PC-9 (cell line): ENCODE data around the gene ANKZF1. TPM values are rescaled to one million over a fixed set of nuclear protein-coding genes. Genes with fewer than 3 reads are reported as not detected.

Source experiments
- BruUV-seq: library from RNA; stranded (reverse); fragments of 400-500 nt; replicated peaks from 2 replicates; lab custom pipeline; 2021; lab: Mats Ljungman, UMichigan
- CTCF ChIA-PET: fragments of 300-600 bp; sonication (Branson Sonifier 250); formaldehyde crosslinking; loops from one replicate; lab custom pipeline; 2022; ENCODE audit warnings: antibody characterized with exemption; lab: Charles Lee
- POLR2A ChIA-PET: fragments of 300-600 bp; sonication (Branson Sonifier 250); formaldehyde crosslinking; loops from one replicate; lab custom pipeline; 2022; ENCODE audit warnings: antibody characterized with exemption; ENCODE audit not compliant: unreplicated experiment; lab: Charles Lee
- DNase-seq, 2 experiments: peaks; one replicate each; pipeline versions ENCODE4 v3.0.0 to v3.0.0-alpha.2; 2015 to 2022; ENCODE audit warnings: mixed read lengths in 1 of 2
- H2AFZ ChIP-seq: fragments of 200-600 bp; sonication (generic); 2 replicates; pipeline ENCODE4 v1.8.1; 2017; ENCODE audit warnings: antibody characterized with exemption
- H3F3A ChIP-seq: fragments of 200-600 bp; sonication (generic); 2 replicates; pipeline ENCODE4 v1.8.1; 2017; ENCODE audit warnings: antibody characterized with exemption, mild to moderate bottlenecking, low read depth; ENCODE audit not compliant: insufficient read depth
- H3K27ac ChIP-seq: fragments of 200-600 bp; sonication (generic); 2 replicates; pipeline ENCODE4 v1.6.1; 2016; ENCODE audit warnings: mixed run types
- H3K27me3 ChIP-seq: fragments of 200-600 bp; sonication (generic); 2 replicates; pipeline ENCODE4 v1.6.1; 2016; ENCODE audit warnings: low read depth, mixed run types; ENCODE audit not compliant: insufficient read depth
- H3K36me3 ChIP-seq: fragments of 200-600 bp; sonication (generic); 2 replicates; pipeline ENCODE4 v1.6.1; 2016; ENCODE audit warnings: low read depth, mixed run types
- H3K4me1 ChIP-seq: fragments of 200-600 bp; sonication (generic); replicated peaks from 2 replicates; pipeline ENCODE4 v1.6.1; 2016; ENCODE audit warnings: mixed run types; ENCODE audit not compliant: insufficient read depth
- H3K4me2 ChIP-seq: fragments of 200-600 bp; sonication (generic); 2 replicates; pipeline ENCODE4 v1.6.1; 2017; ENCODE audit warnings: mixed run types
- H3K4me3 ChIP-seq: fragments of 200-600 bp; sonication (generic); 2 replicates; pipeline ENCODE4 v1.6.1; 2016; ENCODE audit warnings: mixed run types
- H3K79me2 ChIP-seq: fragments of 200-600 bp; sonication (generic); 2 replicates; pipeline ENCODE4 v1.6.1; 2017; ENCODE audit warnings: low read depth, mixed run types
- H3K9me2 ChIP-seq: fragments of 200-600 bp; sonication (generic); 2 replicates; pipeline ENCODE4 v1.8.1; 2017; ENCODE audit warnings: mild to moderate bottlenecking; ENCODE audit not compliant: insufficient read depth
- H3K9me3 ChIP-seq: fragments of 200-600 bp; sonication (generic); 2 replicates; pipeline ENCODE4 v1.8.1; 2016; ENCODE audit warnings: low read depth; ENCODE audit not compliant: insufficient read depth
- H4K20me1 ChIP-seq: fragments of 200-600 bp; sonication (generic); 2 replicates; pipeline ENCODE4 v1.8.1; 2017; ENCODE audit not compliant: insufficient read depth
- EZH2 ChIP-seq: fragments of 200-600 bp; sonication (generic); IDR thresholded peaks from 2 replicates; pipeline ENCODE4 v1.8.0; 2017; ENCODE audit warnings: antibody characterized with exemption, low read depth
- intact Hi-C: fragments of 100-400 bp; cut with micrococcal nuclease; formaldehyde crosslinking; loops from one replicate; pipeline ENCODE4 v1.10.0; 2022; ENCODE audit not compliant: unreplicated experiment
- total RNA-seq: library from RNA; stranded (reverse); gene quantifications from 2 replicates; pipeline ENCODE4 v1.2.3, GENCODE V29; 2021
- TF ChIP-seq, protein P1 (sequence below): fragments of 200-600 bp; sonication (generic); conservative IDR thresholded peaks from 2 replicates; pipeline ENCODE4 v1.6.1; 2017; ENCODE audit warnings: mixed run types, antibody characterized with exemption, mild to moderate bottlenecking, moderate library complexity

Gene ANKZF1
- total RNA-seq, 1 experiment from 2014 or later = 62.2 TPM

- Histone ChIP-seq H3K27ac (no peak overlapping the region), H2AFZ (no peak overlapping the region), H3K27me3 (no peaks in the 10 kb centered on the region), H3K4me1 (peaks cover 12% of the 10 kb centered on the region), H3K4me3 (no peak overlapping the region), H3K9me3 (no peaks in the 10 kb centered on the region), H4K20me1 (no peaks in the 10 kb centered on the region), H3K4me2 (no peak overlapping the region), H3K9me2 (no peaks in the 10 kb centered on the region), H3K36me3 (no peaks in the 10 kb centered on the region), H3K79me2 (no peaks in the 10 kb centered on the region), H3F3A (peaks cover 4% of the 10 kb centered on the region; the same call in 1 of the 2 replicates)
- CTCF ChIA-PET = interaction anchor here (1.0 kb wide), 1 partner anchor 101 kb away, joined by 3 read pairs; no protein-coding TSS in a partner anchor
- no peak for DNase-seq
- BruUV-seq = no TSS peak
- POLR2A ChIA-PET = interaction anchor here (0.6 kb wide), 2 partner anchors 41 to 994 kb away, joined by 4 read pairs; no protein-coding TSS in a partner anchor
- intact Hi-C loops = loop anchor here (2.0 kb wide), 1 partner anchor 57 kb away; the partner anchor contains the start of genes ANKZF1 and ATG9A
- TF ChIP-seq, protein P1, sequence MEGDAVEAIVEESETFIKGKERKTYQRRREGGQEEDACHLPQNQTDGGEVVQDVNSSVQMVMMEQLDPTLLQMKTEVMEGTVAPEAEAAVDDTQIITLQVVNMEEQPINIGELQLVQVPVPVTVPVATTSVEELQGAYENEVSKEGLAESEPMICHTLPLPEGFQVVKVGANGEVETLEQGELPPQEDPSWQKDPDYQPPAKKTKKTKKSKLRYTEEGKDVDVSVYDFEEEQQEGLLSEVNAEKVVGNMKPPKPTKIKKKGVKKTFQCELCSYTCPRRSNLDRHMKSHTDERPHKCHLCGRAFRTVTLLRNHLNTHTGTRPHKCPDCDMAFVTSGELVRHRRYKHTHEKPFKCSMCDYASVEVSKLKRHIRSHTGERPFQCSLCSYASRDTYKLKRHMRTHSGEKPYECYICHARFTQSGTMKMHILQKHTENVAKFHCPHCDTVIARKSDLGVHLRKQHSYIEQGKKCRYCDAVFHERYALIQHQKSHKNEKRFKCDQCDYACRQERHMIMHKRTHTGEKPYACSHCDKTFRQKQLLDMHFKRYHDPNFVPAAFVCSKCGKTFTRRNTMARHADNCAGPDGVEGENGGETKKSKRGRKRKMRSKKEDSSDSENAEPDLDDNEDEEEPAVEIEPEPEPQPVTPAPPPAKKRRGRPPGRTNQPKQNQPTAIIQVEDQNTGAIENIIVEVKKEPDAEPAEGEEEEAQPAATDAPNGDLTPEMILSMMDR = no peak
- TF ChIP-seq EZH2 = no peak
Measured at GRCh38 chr2:219285894-219286425, 56.4 kb downstream of the ANKZF1 start.

Other genes starting within 250 kb of the ANKZF1 start
- not detected in 2 replicates for gene FEV, start 244.6 kb upstream of the ANKZF1 start, total RNA-seq
- gene CRYBA2, start 236.4 kb upstream of the ANKZF1 start, total RNA-seq = not detected in 2 replicates
- gene CFAP65, start 188.3 kb upstream of the ANKZF1 start, total RNA-seq = not detected in 2 replicates
- gene IHH, start 168.9 kb upstream of the ANKZF1 start, total RNA-seq = not detected in 2 replicates
- gene NHEJ1, start 69.0 kb upstream of the ANKZF1 start, total RNA-seq = 9.8 and 11.2 TPM in 2 replicates
- gene SLC23A3, start 59.8 kb upstream of the ANKZF1 start, total RNA-seq = 7.1 and 7.9 TPM in 2 replicates
- gene CNPPD1, start 52.9 kb upstream of the ANKZF1 start, total RNA-seq = 36.5 and 37.1 TPM in 2 replicates
- gene RETREG2, start 51.5 kb upstream of the ANKZF1 start, total RNA-seq = 77.0 and 84.4 TPM in 2 replicates
- 24.6 and 39.4 TPM in 2 replicates for gene ZFAND2B, start 23.0 kb upstream of the ANKZF1 start, total RNA-seq
- 33.7 and 41.4 TPM in 2 replicates for gene ABCB6, start 10.8 kb upstream of the ANKZF1 start, total RNA-seq
- 56.0 and 64.5 TPM in 2 replicates for gene ATG9A, start 170 bp upstream of the ANKZF1 start, total RNA-seq
- gene GLB1L, start 15.6 kb downstream of the ANKZF1 start, total RNA-seq = 7.9 and 10.8 TPM in 2 replicates
- gene STK16, start 15.7 kb downstream of the ANKZF1 start, total RNA-seq = 39.6 and 47.2 TPM in 2 replicates
- not detected in 2 replicates for gene TUBA4B, start 23.4 kb downstream of the ANKZF1 start, total RNA-seq
- 118 and 157 TPM in 2 replicates for gene TUBA4A, start 24.1 kb downstream of the ANKZF1 start, total RNA-seq
- gene DNAJB2, start 49.6 kb downstream of the ANKZF1 start, total RNA-seq = 38.5 and 47.5 TPM in 2 replicates
- not detected in 2 replicates for gene PTPRN, start 79.6 kb downstream of the ANKZF1 start, total RNA-seq
- not detected in 2 replicates for gene RESP18, start 102.9 kb downstream of the ANKZF1 start, total RNA-seq
- 99.1 and 107 TPM in 2 replicates for gene DNPEP, start 158.1 kb downstream of the ANKZF1 start, total RNA-seq
- 0.60 TPM in 1 of 2 replicates, not detected in the other for gene DES, start 188.6 kb downstream of the ANKZF1 start, total RNA-seq
- gene SPEG, start 205.0 kb downstream of the ANKZF1 start, total RNA-seq = 46.8 and 55.8 TPM in 2 replicates